Measurements from ENCODE around the gene CDC42EP5.
"Not testable (repeated sequence)": the region's sequence is repeated elsewhere in the genome, so short reads cannot be mapped to it uniquely, and the experiment has no call there.

GRCh38 chr19:54498451-54498772 is 25.3 kb upstream of the CDC42EP5 start:
- not testable (repeated sequence) for TF ChIP-seq CTCF, POLR2A (IDR thresholded peaks at IDR 0.05)
